ENCODE data around the gene GAPVD1.

GAPVD1 gene

DNA sequence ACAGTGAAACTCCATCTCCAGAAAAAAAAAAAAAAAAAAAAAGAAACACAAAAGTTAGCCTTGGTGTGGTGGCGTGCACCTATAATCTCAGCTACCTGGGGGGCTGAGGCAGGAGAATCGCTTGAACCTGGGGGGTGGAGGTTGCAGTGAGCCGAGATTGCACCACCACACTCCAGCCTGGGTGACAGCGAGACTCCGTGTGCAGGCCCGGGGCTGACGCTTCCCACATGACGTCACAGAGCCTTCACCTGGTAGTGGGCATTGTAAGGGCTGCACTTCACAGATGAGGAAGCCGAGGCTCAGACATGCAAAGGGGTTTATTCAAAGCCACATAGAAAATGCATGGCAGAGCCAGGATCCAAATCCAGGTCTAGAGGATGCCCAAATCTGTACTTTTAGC, 114.2 kb downstream of the GAPVD1 start:
- DNase-seq (ENCODE audit: low read depth) = no peak
- no peak overlapping the region for H3K4me3 ChIP-seq (ENCODE audit: low read length)
- TF ChIP-seq, protein P1, sequence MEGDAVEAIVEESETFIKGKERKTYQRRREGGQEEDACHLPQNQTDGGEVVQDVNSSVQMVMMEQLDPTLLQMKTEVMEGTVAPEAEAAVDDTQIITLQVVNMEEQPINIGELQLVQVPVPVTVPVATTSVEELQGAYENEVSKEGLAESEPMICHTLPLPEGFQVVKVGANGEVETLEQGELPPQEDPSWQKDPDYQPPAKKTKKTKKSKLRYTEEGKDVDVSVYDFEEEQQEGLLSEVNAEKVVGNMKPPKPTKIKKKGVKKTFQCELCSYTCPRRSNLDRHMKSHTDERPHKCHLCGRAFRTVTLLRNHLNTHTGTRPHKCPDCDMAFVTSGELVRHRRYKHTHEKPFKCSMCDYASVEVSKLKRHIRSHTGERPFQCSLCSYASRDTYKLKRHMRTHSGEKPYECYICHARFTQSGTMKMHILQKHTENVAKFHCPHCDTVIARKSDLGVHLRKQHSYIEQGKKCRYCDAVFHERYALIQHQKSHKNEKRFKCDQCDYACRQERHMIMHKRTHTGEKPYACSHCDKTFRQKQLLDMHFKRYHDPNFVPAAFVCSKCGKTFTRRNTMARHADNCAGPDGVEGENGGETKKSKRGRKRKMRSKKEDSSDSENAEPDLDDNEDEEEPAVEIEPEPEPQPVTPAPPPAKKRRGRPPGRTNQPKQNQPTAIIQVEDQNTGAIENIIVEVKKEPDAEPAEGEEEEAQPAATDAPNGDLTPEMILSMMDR (conservative IDR thresholded peaks at IDR 0.05; ENCODE audit: low read depth, low read length) = no peak

DNA sequence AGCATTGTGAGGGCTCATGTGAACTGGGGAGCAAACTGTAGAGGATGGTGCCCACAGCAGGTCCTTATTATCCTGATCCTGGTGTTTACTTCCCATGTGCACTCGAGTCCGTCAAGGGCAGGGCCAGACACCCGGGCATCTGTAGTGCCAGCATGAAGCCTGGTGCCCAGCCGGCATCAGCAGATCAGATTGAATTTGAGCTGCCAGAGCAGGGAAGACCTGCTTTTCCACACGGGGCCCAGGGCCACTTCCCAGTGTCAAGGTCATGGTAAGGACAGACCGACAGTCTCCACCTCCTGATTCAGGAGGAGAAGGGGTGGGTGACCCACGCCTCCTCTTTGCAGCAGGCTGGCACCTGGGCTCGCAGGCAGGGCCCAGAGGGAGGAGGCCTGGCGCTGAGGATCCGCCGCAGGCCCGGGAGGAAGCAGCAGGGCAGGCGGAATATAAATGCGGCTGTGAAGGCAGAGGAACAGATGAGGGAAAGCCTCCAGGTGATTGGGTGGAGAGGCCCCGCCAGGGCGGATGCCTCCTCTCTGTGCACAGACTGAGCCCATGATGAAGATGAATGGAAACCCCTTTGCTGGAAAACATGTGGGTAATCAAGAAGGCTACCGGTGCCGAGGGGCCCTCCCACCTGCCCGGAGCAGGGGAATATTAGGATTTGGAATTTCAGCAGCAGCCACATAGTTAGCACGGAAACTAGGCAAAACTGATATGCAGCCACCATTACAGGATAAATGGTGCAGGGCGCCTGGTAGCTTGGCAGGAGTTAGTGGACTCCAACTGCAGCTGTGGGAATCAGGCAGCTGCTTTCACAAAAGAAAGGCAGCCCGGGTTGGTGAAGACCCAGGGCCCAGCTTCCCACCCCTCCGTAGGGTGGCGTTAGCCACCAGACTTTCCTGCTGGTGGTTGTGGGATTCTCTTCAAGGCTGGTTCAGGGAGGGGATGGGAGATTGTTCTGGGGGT, 114.9 kb downstream of the GAPVD1 start:
- no peak overlapping the region for H3K4me3 ChIP-seq (ENCODE audit: low read length)
- DNase-seq (ENCODE audit: low read depth) = no peak
- TF ChIP-seq, protein P1 (conservative IDR thresholded peaks at IDR 0.05; ENCODE audit: low read depth, low read length) = no peak

DNA sequence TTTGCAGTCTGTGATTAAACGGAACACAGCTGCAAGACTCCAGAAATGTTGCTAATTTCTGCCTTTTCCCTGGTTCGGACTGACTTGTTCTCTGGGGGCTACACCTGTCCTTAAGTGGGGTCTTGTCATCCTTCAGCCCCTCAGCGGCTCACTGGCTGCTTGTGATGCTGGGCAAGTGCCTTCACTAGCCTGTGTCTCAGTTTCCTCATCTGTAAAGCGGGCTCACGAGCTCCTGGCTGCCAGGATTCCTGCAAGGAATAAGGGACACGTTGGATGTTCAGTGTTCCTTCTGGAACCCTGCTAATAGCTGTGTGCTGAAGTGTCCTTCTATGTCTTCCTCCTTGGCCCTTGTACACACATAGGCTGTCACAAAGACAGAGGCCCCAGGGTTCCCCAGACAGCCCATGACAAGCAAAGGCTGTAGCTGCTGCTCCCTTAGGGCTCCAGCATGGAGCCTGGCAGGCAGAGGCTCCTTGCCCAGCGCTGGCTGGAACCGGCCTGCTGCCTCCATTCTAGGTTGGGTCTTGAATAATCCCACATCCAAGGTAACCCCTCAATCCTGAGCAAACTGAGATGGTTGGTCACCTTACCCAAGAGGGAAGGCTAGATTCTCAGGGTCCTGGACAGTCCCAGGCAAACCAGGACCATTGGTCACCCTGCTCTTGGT, 116.1 kb downstream of the GAPVD1 start:
- no peak overlapping the region for H3K4me3 ChIP-seq (ENCODE audit: low read length)
- no peak for DNase-seq (ENCODE audit: low read depth)
- TF ChIP-seq, protein P1 (conservative IDR thresholded peaks at IDR 0.05; ENCODE audit: low read depth, low read length) = no peak

DNA sequence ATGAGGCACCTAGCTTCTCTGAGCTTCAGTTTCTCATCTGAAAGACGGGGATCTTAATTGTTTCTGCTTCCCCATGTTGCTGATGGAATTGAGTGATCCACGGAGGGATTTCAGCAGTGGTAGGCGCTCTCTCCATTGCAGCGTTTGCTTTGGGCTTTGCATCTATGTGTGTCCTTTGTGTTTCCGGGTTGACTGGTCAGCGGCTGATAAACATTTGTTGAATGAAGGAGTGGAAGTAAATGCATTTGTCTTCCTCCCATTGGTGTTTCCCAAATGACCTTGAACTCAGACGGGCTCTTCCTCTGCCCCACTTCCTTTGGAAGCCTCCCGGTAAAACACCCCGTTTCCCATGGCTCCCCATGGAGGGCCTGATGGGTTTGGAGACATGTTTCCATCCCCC, 117.2 kb downstream of the GAPVD1 start:
- TF ChIP-seq, protein P1 (conservative IDR thresholded peaks at IDR 0.05; ENCODE audit: low read depth, low read length) = no peak
- DNase-seq (ENCODE audit: low read depth) = no peak
- no peak overlapping the region for H3K4me3 ChIP-seq (ENCODE audit: low read length)

DNA sequence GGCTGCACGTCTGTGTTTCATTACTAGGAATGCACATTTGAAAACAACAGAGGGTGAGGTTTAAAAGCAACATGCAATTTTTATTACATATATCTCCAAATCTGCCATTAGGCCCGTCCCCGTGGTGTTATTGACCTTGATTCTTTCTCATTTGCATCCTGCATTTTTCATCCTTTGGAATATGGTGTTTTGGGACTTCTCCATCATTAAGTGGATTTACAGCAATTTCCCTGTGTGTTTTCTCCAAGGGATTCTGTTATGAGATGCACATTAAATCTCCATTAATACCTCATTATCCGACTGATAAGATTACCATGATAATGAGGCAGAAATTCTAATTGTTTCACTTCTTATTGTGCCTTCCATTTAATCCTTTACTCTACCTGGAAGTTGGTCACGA, 117.6 kb downstream of the GAPVD1 start:
- no peak for DNase-seq (ENCODE audit: low read depth)
- no peak overlapping the region for H3K4me3 ChIP-seq (ENCODE audit: low read length)
- TF ChIP-seq, protein P1 (conservative IDR thresholded peaks at IDR 0.05; ENCODE audit: low read depth, low read length) = no peak

DNA sequence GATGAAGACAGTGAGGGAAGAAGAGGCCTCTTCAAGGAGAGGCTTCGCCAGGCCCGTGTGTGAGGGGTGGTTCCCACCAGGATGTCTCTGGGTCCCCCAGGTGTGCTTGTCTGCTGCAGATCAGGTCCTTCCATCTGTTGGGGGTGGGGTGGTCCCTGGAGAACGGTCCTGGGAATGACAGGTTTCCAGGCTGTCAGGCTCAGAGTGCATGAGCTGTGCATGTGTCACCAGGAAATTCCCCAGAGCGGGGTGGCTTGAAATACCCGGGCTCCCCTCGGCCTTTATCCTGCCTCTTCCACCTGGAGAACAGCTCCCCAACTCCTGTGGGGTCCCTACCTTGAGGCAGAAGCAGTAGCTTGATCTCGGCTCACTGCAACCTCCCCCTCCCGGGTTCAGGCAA, 118.8 kb downstream of the GAPVD1 start:
- TF ChIP-seq, protein P1 (conservative IDR thresholded peaks at IDR 0.05; ENCODE audit: low read depth, low read length) = no peak
- no peak overlapping the region for H3K4me3 ChIP-seq (ENCODE audit: low read length)
- DNase-seq (ENCODE audit: low read depth) = no peak
